ENCODE results near the gene TAF3. TPM values are rescaled to one million over a fixed set of nuclear protein-coding genes. Genes with fewer than 3 reads are reported as not detected.

TAF3 gene
- total RNA-seq, 4 donors from 2014 or later: 2.9 to 17.5 (median 5.1) TPM

GRCh38 chr10:8047452-8048280 lies 229.4 kb downstream of the TAF3 start:
- Histone ChIP-seq H3K27ac (no peak overlapping the region), H3K4me1 (peaks cover 0 to 22% of the 10 kb centered on the region in 2 donors), H3K9me3 (no peaks in the 10 kb centered on the region), H3K4me3 (no peak overlapping the region), H3K36me3 (no peaks in the 10 kb centered on the region), H3K27me3 (peaks cover 34 to 81% of the 10 kb centered on the region in 2 donors)
- TF ChIP-seq POLR2A (IDR thresholded peaks at IDR 0.05): no peak
- TF ChIP-seq, protein P1, sequence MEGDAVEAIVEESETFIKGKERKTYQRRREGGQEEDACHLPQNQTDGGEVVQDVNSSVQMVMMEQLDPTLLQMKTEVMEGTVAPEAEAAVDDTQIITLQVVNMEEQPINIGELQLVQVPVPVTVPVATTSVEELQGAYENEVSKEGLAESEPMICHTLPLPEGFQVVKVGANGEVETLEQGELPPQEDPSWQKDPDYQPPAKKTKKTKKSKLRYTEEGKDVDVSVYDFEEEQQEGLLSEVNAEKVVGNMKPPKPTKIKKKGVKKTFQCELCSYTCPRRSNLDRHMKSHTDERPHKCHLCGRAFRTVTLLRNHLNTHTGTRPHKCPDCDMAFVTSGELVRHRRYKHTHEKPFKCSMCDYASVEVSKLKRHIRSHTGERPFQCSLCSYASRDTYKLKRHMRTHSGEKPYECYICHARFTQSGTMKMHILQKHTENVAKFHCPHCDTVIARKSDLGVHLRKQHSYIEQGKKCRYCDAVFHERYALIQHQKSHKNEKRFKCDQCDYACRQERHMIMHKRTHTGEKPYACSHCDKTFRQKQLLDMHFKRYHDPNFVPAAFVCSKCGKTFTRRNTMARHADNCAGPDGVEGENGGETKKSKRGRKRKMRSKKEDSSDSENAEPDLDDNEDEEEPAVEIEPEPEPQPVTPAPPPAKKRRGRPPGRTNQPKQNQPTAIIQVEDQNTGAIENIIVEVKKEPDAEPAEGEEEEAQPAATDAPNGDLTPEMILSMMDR (IDR thresholded peaks at IDR 0.05): no peak
- DNase-seq: no peak
- intact Hi-C loops (cut with DNase I; ENCODE audit: low total_unique reads): no loop called here

GRCh38 chr10:8048281-8049008 lies 230.1 kb downstream of the TAF3 start:
- Histone ChIP-seq H3K27ac (no peak overlapping the region), H3K9me3 (no peaks in the 10 kb centered on the region), H3K27me3 (peaks cover 34 to 81% of the 10 kb centered on the region in 2 donors), H3K36me3 (no peaks in the 10 kb centered on the region), H3K4me1 (peaks cover 0 to 26% of the 10 kb centered on the region in 2 donors), H3K4me3 (no peak overlapping the region)
- DNase-seq: no peak
- TF ChIP-seq, protein P1 (IDR thresholded peaks at IDR 0.05): no peak
- no peak for TF ChIP-seq POLR2A (IDR thresholded peaks at IDR 0.05)
- intact Hi-C loops (cut with DNase I; ENCODE audit: low total_unique reads): no loop called here

GRCh38 chr10:8049045-8049864 lies 230.9 kb downstream of the TAF3 start:
- peaks cover 0 to 27% of the 10 kb centered on the region in 2 donors for H3K4me1 ChIP-seq
- no peak for DNase-seq

GRCh38 chr10:8049865-8050555 lies 231.7 kb downstream of the TAF3 start:
- Histone ChIP-seq H3K27ac (no peak overlapping the region), H3K27me3 (peaks cover 32 to 71% of the 10 kb centered on the region in 2 donors), H3K4me1 (peaks cover 0 to 29% of the 10 kb centered on the region in 2 donors), H3K36me3 (no peaks in the 10 kb centered on the region), H3K4me3 (peak overlapping the region in 1 of 2 donors; percentile 22), H3K9me3 (no peaks in the 10 kb centered on the region)
- TF ChIP-seq, protein P1 (IDR thresholded peaks at IDR 0.05): no peak
- TF ChIP-seq POLR2A (IDR thresholded peaks at IDR 0.05): no peak
- no peak for DNase-seq
- intact Hi-C loops (cut with DNase I; ENCODE audit: low total_unique reads): no loop called here

More at GRCh38 chr10:8049045-8049864, 230.9 kb downstream of the TAF3 start:
- no peak overlapping the region for H3K4me3 ChIP-seq
- no peaks in the 10 kb centered on the region for H3K36me3 ChIP-seq
- TF ChIP-seq, protein P1 (IDR thresholded peaks at IDR 0.05): no peak
- TF ChIP-seq POLR2A (IDR thresholded peaks at IDR 0.05): no peak
- H3K9me3 ChIP-seq: no peaks in the 10 kb centered on the region
- peaks cover 32 to 79% of the 10 kb centered on the region in 2 donors for H3K27me3 ChIP-seq
- intact Hi-C loops (cut with DNase I; ENCODE audit: low total_unique reads): no loop called here
- no peak overlapping the region for H3K27ac ChIP-seq

All from uterus (tissue), 4 donors.